NT2/D1 (cell line): ENCODE results near the gene FBXO33.

ENCODE experiments used
- SUZ12 ChIP-seq: IDR thresholded peaks from 2 replicates; pipeline ENCODE4 v1.6.1; 2011; ENCODE audit not compliant: insufficient read length, insufficient read depth; ENCODE audit errors: extremely low read depth
- ZNF274 ChIP-seq: IDR thresholded peaks from 2 replicates; pipeline ENCODE4 v1.6.1; 2011; ENCODE audit warnings: mild to moderate bottlenecking, low read depth, low read length

DNA sequence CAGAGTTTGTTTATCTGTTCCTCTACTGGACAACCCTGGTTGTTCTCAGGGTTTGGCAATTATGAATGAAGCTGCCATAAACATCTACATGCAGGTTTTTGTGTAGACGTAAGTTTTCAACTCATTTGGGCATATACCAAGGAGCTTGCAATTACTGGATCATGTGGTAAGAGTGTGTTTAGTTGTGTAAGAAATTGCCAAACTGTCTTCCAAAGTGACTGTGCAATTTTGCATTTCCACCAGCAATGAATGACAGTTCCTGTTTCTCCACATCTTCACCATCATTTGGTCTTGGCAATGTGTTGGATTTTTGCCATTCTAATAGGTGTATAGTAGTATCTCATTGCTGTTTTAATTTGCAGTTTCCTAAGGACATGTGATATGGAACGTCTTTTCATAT, 39.8 kb upstream of the FBXO33 start:
- no peak for TF ChIP-seq ZNF274
- TF ChIP-seq SUZ12 = no peak
